ENCODE measurements around the gene RIPOR3. TPM values are rescaled to one million over a fixed set of nuclear protein-coding genes. Genes with fewer than 3 reads are reported as not detected.

Gene RIPOR3
- total RNA-seq, 2 donors from 2014 or later: 0.46 to 1.4 TPM

GRCh38 chr20:50713657-50714101 is 22.3 kb upstream of the RIPOR3 start:
- peak; percentile 87 for DNase-seq
- Mint-ChIP-seq H3K36me3 (ENCODE audit: low read depth) (no peaks in the 10 kb centered on the region), H3K27ac (peak overlapping the region; percentile 85), H3K4me3 (no peak overlapping the region), H3K27me3 (ENCODE audit: insufficient read depth) (no peaks in the 10 kb centered on the region), H3K9me3 (no peaks in the 10 kb centered on the region), H3K4me1 (peaks cover 22% of the 10 kb centered on the region)
- 55% methylated on average over 7 of the region's 7 CpGs; no CpG with 5 or more reads in 1 of the 2 experiments for WGBS, 2 experiments (ENCODE audit: insufficient coverage in 1 of 2, insufficient read length in 1 of 2)
- Histone ChIP-seq H3K9me3 (ENCODE audit: control insufficient read depth, low read length) (no peaks in the 10 kb centered on the region), H3K4me3 (ENCODE audit: low read length) (no peak overlapping the region), H3K4me1 (ENCODE audit: control insufficient read depth, insufficient read depth, low read length) (peaks cover 2% of the 10 kb centered on the region), H3K36me3 (ENCODE audit: control insufficient read depth, insufficient read depth, low read length) (no peaks in the 10 kb centered on the region), H3K27ac (ENCODE audit: low read depth, low read length) (no peak overlapping the region), H3K9ac (ENCODE audit: extremely low read depth, low read length, poor library complexity, severe bottlenecking) (no peak overlapping the region), H3K27me3 (ENCODE audit: control insufficient read depth, insufficient read depth, low read length, poor library complexity, severe bottlenecking) (no peaks in the 10 kb centered on the region)
- TF ChIP-seq CTCF (conservative IDR thresholded peaks at IDR 0.05): peak; percentile 80

DNA sequence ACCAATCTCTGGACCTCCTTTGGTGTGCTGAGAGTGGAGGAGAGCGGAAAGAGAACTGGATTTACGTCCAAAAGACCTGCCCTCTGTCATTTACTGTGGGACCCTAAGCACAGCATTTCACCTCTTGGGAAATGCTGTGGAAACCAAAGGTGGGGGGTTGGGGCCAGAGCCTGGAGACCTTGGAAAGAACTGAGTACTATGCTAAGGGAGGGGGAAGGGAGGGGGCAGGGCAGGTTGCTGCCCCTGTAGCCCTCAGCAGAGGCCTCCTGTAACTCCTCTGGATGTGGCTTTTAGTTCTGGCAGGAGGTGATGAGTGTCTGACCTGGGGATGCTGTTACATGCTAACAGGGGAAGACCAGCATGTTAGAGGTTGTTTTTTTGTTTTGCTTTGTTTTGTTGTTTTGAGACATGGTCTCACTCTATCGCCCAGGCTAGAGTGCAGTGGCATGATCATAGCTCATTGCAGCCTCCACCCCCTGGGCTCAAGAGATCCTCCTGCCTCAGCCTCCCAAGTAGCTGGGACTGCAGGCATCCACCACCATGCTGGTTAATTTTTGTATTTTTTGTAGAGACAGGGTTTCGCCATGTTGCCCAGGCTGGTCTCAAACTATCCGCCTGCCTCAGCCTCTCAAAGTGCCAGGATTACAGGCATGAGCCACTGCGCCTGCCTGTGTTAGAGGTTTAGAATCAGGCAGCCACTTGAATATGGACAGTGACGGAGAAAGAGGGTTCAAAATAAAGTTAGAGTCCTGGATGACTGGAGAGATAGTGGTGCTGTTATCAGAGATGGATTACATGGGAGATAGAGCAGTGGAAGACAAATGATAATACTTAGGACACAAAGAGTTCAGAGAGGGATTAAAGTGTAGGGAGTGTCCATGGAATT is 21.7 kb upstream of the RIPOR3 start:
- Mint-ChIP-seq H3K27me3 (ENCODE audit: insufficient read depth) (no peaks in the 10 kb centered on the region), H3K27ac (peak overlapping the region; percentile 85), H3K4me1 (peaks cover 19% of the 10 kb centered on the region), H3K4me3 (no peak overlapping the region), H3K9me3 (no peaks in the 10 kb centered on the region), H3K36me3 (ENCODE audit: low read depth) (no peaks in the 10 kb centered on the region)
- H3K36me3 ChIP-seq (ENCODE audit: control insufficient read depth, insufficient read depth, low read length): no peaks in the 10 kb centered on the region
- WGBS, 2 experiments (ENCODE audit: insufficient coverage in 1 of 2, insufficient read length in 1 of 2): 88 to 92% methylated on average over 7 of the region's 7 CpGs
- no peaks in the 10 kb centered on the region for H3K9me3 ChIP-seq (ENCODE audit: control insufficient read depth, low read length)
- TF ChIP-seq CTCF (conservative IDR thresholded peaks at IDR 0.05): no peak
- H3K9ac ChIP-seq (ENCODE audit: extremely low read depth, low read length, poor library complexity, severe bottlenecking): no peak overlapping the region
- no peak for DNase-seq
- peaks cover 2% of the 10 kb centered on the region for H3K4me1 ChIP-seq (ENCODE audit: control insufficient read depth, insufficient read depth, low read length)
- no peak overlapping the region for H3K4me3 ChIP-seq (ENCODE audit: low read length)
- no peaks in the 10 kb centered on the region for H3K27me3 ChIP-seq (ENCODE audit: control insufficient read depth, insufficient read depth, low read length, poor library complexity, severe bottlenecking)
- H3K27ac ChIP-seq (ENCODE audit: low read depth, low read length): no peak overlapping the region

GRCh38 chr20:50711113-50711825 is 19.9 kb upstream of the RIPOR3 start:
- H3K9me3 Mint-ChIP-seq: no peaks in the 10 kb centered on the region

More at GRCh38 chr20:50711113-50711825, 19.9 kb upstream of the RIPOR3 start:
- Mint-ChIP-seq H3K4me3 (no peak overlapping the region), H3K27me3 (ENCODE audit: insufficient read depth) (no peaks in the 10 kb centered on the region), H3K36me3 (ENCODE audit: low read depth) (no peaks in the 10 kb centered on the region), H3K27ac (no peak overlapping the region), H3K4me1 (peaks cover 19% of the 10 kb centered on the region)
- Histone ChIP-seq H3K27ac (ENCODE audit: low read depth, low read length) (no peak overlapping the region), H3K36me3 (ENCODE audit: control insufficient read depth, insufficient read depth, low read length) (no peaks in the 10 kb centered on the region), H3K9me3 (ENCODE audit: control insufficient read depth, low read length) (no peaks in the 10 kb centered on the region), H3K9ac (ENCODE audit: extremely low read depth, low read length, poor library complexity, severe bottlenecking) (no peak overlapping the region), H3K27me3 (ENCODE audit: control insufficient read depth, insufficient read depth, low read length, poor library complexity, severe bottlenecking) (no peaks in the 10 kb centered on the region), H3K4me3 (ENCODE audit: low read length) (no peak overlapping the region), H3K4me1 (ENCODE audit: control insufficient read depth, insufficient read depth, low read length) (peaks cover 2% of the 10 kb centered on the region)
- DNase-seq: no peak
- TF ChIP-seq CTCF (conservative IDR thresholded peaks at IDR 0.05): no peak
- WGBS, 2 experiments (ENCODE audit: insufficient coverage in 1 of 2, insufficient read length in 1 of 2): 91 to 94% methylated on average over 11 to 13 of the region's 13 CpGs
